Astrocyte of the cerebellum (primary cell): Measurements from ENCODE around the gene ZIC1.
A peak's percentile ranks its signal among the peaks of the same experiment; 100 is the strongest.

Experiments used
- DNase-seq: peaks from one replicate; pipeline ENCODE4 v3.0.0-alpha.2; 2011; ENCODE audit warnings: low read depth
- H3K4me3 ChIP-seq: 2 replicates; pipeline ENCODE4 v1.5.1; 2011; ENCODE audit warnings: mild to moderate bottlenecking, low read depth, low read length, moderate library complexity
- in situ Hi-C: cut with HindIII; loops from 2 replicates; pipeline ENCODE4 v1.10.0; 2017; ENCODE audit warnings: low sequenced_read_pairs
- TF ChIP-seq, protein P1 (sequence below): IDR thresholded peaks from 2 replicates; pipeline ENCODE4 v1.5.1; 2012; ENCODE audit warnings: low read length, low read depth, moderate library complexity, mild to moderate bottlenecking; ENCODE audit errors: missing control alignments

Gene ZIC1

GRCh38 chr3:147409143-147410115, at the start of gene ZIC1:
Gene ZIC1, plus strand, starts transcription at chr3:147409365. Its CDS starts 748 bp downstream, at chr3:147410113.
- in situ Hi-C loops: loop anchor here (10.0 kb wide), 1 partner anchor 205 kb away; no protein-coding TSS in a partner anchor
- DNase-seq: peak; percentile 95
- peak within 1 kb of the TSS; percentile 96 for H3K4me3 ChIP-seq
- TF ChIP-seq, protein P1, sequence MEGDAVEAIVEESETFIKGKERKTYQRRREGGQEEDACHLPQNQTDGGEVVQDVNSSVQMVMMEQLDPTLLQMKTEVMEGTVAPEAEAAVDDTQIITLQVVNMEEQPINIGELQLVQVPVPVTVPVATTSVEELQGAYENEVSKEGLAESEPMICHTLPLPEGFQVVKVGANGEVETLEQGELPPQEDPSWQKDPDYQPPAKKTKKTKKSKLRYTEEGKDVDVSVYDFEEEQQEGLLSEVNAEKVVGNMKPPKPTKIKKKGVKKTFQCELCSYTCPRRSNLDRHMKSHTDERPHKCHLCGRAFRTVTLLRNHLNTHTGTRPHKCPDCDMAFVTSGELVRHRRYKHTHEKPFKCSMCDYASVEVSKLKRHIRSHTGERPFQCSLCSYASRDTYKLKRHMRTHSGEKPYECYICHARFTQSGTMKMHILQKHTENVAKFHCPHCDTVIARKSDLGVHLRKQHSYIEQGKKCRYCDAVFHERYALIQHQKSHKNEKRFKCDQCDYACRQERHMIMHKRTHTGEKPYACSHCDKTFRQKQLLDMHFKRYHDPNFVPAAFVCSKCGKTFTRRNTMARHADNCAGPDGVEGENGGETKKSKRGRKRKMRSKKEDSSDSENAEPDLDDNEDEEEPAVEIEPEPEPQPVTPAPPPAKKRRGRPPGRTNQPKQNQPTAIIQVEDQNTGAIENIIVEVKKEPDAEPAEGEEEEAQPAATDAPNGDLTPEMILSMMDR: no peak

- TF ChIP-seq, protein P1: no peak
- DNase-seq: no peak
- in situ Hi-C loops: no loop called here
- H3K4me3 ChIP-seq: no peak overlapping the region
Observed at GRCh38 chr3:147360051-147360439, 49.1 kb upstream of the ZIC1 start.

DNA sequence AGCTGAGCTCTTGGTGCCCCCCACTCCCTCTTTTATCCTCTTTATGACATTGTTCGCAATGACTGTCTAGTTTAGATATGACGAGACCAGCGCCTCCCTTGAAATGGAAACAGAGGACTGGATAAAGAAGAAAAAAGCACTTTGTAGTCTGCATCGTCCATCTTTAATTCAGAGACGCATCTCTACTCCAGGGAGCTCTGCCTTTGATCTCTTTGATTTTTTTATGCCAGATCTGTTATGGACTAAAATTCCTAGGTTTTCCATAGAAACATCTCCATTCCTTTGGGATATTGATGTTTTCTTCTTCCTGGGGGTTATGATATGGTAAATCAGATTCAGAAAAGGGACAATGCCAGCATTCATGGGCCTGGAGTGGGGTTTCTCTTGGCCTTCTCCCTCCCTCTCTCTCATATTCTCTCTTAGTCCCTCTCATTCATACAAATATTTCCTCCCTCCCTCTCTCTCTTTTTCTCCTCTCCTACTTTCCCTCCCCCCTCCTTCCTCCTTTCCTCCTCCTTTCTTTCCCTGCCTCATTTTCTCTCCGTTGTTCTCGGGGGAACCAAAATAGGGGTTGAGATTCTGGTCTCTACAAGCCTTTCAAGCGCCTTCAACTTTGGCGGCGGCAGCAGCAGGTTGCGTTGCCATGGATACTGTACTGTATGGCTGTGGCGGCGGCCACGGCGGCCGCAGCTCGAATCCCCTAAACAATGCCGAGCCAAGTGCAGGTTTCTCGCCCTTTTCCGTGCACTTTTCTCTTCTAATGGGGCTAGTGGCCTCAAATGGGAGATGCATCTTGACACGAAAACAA, 48.3 kb upstream of the ZIC1 start:
- in situ Hi-C loops: no loop called here
- peak overlapping the region; percentile 13 for H3K4me3 ChIP-seq
- no peak for DNase-seq
- TF ChIP-seq, protein P1: no peak

DNA sequence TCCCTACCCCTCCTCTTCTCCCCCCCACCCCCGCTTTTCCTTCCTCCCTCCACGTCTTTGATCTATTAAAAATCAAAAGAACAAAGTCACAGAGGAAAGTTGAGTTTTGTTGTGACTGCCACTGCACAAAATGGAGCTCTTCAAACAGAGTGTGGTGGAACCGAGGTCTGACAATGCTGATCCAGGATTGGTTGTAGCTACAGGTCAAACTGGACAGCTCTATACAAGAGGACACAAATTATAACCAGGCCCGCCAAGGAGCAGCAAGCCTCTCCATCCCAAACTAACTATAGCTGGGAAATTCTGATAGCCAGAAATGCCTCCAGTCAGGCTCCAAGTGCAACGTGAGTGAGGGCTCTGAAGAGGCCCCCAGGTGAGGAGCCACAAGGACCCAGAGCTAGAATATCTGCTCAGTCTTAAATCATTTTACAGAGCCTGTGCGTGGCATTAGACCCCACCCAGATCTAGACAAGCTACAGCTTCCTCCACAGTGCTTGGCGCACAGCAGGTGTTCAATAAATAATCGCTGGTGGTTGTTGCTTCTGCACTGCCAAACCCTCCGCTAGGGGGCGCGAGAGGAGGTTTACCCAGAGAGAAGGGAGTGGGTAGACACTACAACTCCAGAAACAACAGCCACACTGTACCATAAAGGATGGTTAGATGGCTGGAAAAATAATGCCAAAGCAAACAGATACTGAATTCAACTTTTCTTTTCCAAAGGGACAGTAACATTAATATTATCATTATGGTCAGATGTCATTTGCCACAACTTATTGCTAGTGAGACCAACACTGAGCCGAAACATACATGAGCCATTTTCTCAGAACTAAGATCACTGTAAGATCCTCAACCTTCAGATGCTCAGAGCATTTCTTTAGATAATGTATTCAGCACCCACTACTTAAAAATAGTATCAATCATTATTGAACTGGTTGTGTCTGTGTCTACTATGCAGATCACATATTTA, 47.4 kb upstream of the ZIC1 start:
- DNase-seq: no peak
- peak overlapping the region; percentile 13 for H3K4me3 ChIP-seq
- in situ Hi-C loops: no loop called here
- TF ChIP-seq, protein P1: peak; percentile 69

DNA sequence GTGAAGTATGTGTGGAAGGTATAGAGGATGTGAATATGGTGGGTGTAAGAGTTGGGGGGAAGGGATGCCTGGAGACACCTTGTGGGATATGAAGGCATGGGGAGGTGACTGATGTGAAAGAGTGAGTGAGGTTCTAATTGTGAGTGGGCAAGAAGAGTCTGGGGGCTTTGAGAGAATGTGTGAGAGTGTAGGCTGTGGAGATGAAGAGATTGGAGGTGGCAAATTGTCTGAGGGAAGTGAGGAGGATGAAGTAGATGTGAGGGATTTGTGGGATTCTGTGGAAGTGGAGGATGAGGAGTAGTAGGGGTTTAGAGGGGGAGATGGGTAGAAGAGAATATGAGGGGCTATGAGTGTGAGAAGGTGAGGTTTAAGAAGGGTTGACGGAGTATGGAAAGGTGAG, 44.4 kb upstream of the ZIC1 start:
- in situ Hi-C loops: no loop called here
- TF ChIP-seq, protein P1: no peak
- H3K4me3 ChIP-seq: no peak overlapping the region
- no peak for DNase-seq
